Measurements from ENCODE around the gene IGLON5. TPM values are rescaled to one million over a fixed set of nuclear protein-coding genes. Genes with fewer than 3 reads are reported as not detected.
A peak's percentile ranks its signal among the peaks of the same experiment; 100 is the strongest.

IGLON5 gene
- total RNA-seq, 2 experiments from 2014 or later: 0.18 to 0.23 TPM

DNA sequence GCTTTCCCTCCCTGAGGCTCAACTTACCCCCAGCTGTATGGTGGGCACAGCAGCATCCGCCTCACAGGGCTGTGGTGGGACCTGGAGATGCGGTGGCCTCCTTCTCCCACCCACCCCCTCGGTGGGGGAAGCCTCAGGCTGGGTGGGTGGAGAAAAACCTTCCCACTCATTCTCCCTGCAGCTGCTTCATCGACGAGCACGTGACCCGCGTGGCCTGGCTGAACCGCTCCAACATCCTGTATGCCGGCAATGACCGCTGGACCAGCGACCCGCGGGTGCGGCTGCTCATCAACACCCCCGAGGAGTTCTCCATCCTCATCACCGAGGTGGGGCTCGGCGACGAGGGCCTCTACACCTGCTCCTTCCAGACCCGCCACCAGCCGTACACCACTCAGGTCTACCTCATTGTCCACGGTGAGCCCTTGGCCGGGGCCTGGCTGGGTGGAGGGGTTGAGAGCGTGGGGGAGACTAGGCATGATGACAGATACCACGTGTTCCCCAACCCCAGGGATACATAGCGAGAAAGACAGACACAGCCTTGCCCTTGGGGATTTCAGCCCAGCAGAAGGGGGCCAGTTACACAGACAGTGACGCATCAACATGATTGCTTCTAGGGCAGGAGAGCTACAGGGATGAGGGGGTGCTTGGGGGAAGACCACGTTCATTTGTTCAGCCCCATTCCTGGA is 12.2 kb downstream of the IGLON5 start:
- Mint-ChIP-seq H3K4me3 (no peak overlapping the region), H3K27me3 (peaks cover 39% of the 10 kb centered on the region), H3K9me3 (ENCODE audit: low read depth) (no peaks in the 10 kb centered on the region), H3K4me1 (peaks cover 13% of the 10 kb centered on the region), H3K27ac (no peak overlapping the region), H3K36me3 (peaks cover 1% of the 10 kb centered on the region)
- DNase-seq (no peak), ATAC-seq (no peak)
- CTCF ChIA-PET: interaction anchor here (1.6 kb wide), 1 partner anchor 114 kb away, joined by 5 read pairs; no protein-coding TSS in a partner anchor

DNA sequence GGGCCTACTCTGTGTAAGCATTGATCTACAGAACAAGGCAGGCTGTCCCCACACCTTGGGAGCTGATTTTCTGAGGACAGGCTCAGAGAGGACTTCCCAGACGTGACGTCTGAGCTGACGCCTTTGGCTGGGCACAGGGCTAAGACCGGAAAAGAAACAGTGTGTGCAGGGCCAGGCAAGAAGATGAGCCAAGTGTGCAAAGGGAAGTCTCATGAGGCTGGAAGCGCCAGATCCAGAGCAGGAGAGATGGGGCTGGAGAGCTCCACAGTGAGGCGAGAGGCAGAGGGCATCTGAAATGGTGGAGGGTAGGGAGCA is 12.7 kb downstream of the IGLON5 start:
- ATAC-seq (no peak), DNase-seq (no peak)
- CTCF ChIA-PET: interaction anchor here (1.6 kb wide), 1 partner anchor 114 kb away, joined by 5 read pairs; no protein-coding TSS in a partner anchor
- H3K4me3 Mint-ChIP-seq: no peak overlapping the region
- H3K9me3 Mint-ChIP-seq (ENCODE audit: low read depth): no peaks in the 10 kb centered on the region
- peaks cover 42% of the 10 kb centered on the region for H3K27me3 Mint-ChIP-seq
- peaks cover 13% of the 10 kb centered on the region for H3K4me1 Mint-ChIP-seq
- peaks cover 1% of the 10 kb centered on the region for H3K36me3 Mint-ChIP-seq
- H3K27ac Mint-ChIP-seq: no peak overlapping the region

DNA sequence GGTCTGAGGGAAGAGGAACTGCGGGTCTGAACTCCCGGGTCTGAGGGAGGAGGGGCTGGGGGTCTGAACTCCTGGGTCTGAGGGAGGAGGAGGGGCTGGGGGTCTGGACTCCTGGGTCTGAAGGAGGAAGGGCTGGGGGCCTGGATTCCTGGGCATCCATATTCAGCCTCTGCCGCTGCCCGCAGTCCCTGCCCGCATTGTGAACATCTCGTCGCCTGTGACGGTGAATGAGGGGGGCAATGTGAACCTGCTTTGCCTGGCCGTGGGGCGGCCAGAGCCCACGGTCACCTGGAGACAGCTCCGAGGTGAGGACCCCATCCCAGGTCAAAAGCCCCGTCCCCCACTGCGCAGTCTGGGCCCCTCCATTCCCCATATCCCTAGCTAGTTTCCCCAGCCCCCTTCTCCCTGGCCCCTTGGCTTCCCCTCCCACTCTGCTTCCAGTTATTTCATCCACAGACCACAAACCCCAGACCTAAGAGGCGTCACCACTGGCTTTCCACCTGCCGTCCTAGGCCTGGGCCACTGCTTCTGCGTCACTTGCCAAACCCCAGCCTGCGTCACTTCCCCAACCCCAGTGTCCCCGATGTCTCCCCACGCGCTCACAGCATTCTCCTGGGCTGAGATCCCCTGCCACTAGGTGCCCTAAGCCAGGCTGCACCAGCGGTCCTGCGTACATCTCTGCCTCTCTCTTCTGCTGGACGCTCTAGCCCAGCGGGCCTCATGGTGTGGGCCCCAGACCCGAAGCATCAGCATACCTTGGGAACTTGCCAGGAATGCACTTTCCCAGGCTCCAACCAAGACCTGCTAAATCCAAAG is 13.9 kb downstream of the IGLON5 start:
- CTCF ChIA-PET: interaction anchor here (1.6 kb wide), 2 partner anchors 113 to 167 kb away, joined by 5 read pairs; no protein-coding TSS in a partner anchor
- Mint-ChIP-seq H3K4me1 (peaks cover 13% of the 10 kb centered on the region), H3K4me3 (no peak overlapping the region), H3K27me3 (peaks cover 45% of the 10 kb centered on the region), H3K9me3 (ENCODE audit: low read depth) (no peaks in the 10 kb centered on the region), H3K27ac (no peak overlapping the region), H3K36me3 (peaks cover 1% of the 10 kb centered on the region)
- DNase-seq (peak; percentile 62), ATAC-seq (peak; percentile 27)

DNA sequence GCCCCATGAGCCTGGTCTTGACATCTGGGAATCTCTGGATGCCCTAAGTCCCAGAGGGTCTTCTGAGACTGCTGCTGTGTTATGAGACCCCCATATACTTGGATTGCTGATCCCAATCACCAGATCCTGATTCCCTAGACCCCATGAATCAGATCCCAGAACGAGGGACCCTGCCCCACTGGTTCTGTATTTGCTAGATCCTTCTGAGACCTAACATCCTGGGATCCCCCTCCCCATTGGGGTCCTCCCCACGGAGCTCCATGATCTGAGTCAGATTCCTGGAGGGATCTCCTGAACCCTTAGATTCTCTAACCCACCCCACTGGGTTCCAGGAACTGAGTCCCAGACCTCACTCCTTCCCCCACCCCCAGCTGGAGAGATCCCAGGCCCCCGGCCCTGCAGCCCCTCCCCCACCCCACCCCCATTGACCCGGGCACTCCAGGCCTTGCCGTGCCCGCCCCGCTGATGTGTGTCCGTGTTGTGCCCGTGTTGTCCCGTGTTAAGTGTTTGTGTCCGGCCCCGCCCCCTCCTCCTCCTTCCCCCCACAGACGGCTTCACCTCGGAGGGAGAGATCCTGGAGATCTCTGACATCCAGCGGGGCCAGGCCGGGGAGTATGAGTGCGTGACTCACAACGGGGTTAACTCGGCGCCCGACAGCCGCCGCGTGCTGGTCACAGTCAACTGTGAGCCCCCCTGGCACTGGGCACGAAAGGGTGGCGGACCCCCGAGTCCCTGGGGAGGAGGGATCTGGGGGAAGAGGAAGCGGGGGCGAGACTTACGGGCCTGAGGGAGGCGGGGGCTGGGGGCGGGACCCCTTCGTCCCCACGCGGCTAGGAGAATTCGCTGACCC is 15.0 kb downstream of the IGLON5 start:
- CTCF ChIA-PET: interaction anchor here (1.6 to 2.5 kb wide), 2 partner anchors 13 to 168 kb away, joined by 5 read pairs; no protein-coding TSS in a partner anchor
- Mint-ChIP-seq H3K27me3 (peaks cover 45% of the 10 kb centered on the region), H3K9me3 (ENCODE audit: low read depth) (peaks cover 2% of the 10 kb centered on the region), H3K36me3 (peaks cover 3% of the 10 kb centered on the region), H3K4me1 (peaks cover 13% of the 10 kb centered on the region), H3K4me3 (no peak overlapping the region), H3K27ac (no peak overlapping the region)
- DNase-seq (no peak), ATAC-seq (no peak)

DNA sequence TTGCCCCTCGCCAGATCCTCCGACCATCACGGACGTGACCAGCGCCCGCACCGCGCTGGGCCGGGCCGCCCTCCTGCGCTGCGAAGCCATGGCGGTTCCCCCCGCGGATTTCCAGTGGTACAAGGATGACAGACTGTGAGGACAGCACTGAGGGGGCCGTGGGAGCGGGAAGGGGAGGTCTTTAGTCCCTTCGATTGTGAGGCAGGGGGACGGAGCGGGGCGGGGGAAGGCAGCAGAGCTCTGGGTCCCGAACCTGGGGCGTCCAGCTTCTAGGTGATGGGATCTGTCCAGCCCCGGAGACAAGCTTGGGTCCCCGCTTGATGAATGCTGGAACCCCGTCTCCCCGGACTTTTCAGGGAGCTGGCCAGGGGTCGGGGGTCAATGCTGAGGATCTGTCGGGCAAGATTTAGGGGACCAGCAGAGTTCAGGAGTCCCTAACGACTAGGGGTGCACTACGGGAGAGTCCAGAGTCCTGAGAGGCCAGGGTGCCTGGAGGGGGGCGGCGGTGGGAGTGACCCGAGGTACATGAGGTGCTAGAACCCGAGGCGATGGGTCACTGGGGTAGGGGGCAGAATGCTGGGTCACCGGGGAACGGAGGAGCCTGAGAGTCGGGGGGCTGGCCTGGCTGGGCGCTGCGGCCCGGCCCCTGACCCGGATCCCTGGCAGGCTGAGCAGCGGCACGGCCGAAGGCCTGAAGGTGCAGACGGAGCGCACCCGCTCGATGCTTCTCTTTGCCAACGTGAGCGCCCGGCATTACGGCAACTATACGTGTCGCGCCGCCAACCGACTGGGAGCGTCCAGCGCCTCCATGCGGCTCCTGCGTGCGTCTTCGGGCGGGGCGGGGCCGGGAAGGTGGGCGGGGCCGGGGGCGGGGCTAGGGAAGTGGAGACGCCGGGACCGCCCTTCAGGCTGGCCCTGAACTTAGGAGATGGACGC is 15.9 kb downstream of the IGLON5 start:
- peak; percentile 88 for ATAC-seq
- CTCF ChIA-PET: interaction anchor here (0.9 to 2.5 kb wide), 6 partner anchors 11 to 169 kb away, joined by 3 to 5 read pairs (median 4); no protein-coding TSS in a partner anchor

DNA sequence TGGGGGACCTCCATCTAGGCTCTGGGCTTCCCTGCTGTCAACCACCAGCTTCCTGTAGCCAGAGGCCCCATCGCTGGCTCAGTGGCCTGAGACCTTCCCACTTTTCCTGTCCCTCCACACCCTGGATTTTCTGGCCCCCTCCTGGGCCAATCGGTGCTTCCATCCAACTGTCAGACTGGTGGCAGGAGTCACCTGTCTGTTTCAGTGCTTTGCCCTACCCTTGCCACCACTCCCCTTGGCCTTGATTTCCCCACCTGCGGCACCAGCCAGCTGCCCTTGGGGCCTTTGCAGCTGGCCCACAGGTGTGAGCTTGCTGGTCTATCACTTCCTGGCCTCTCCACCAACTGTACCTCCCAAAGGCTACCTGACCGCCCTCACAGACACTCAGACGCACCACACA is 18.0 kb downstream of the IGLON5 start:
- H3K36me3 Mint-ChIP-seq: peaks cover 6% of the 10 kb centered on the region
- no peak overlapping the region for H3K4me3 Mint-ChIP-seq
- CTCF ChIA-PET: no interaction called here
- peaks cover 2% of the 10 kb centered on the region for H3K9me3 Mint-ChIP-seq (ENCODE audit: low read depth)
- peaks cover 13% of the 10 kb centered on the region for H3K4me1 Mint-ChIP-seq
- peaks cover 28% of the 10 kb centered on the region for H3K27me3 Mint-ChIP-seq
- no peak overlapping the region for H3K27ac Mint-ChIP-seq
- DNase-seq (no peak), ATAC-seq (no peak)

More for the DNA sequence above, 15.9 kb downstream of the IGLON5 start:
- Mint-ChIP-seq H3K27me3 (peaks cover 45% of the 10 kb centered on the region), H3K27ac (no peak overlapping the region), H3K9me3 (ENCODE audit: low read depth) (peaks cover 2% of the 10 kb centered on the region), H3K4me3 (peak overlapping the region; percentile 48), H3K4me1 (peaks cover 13% of the 10 kb centered on the region), H3K36me3 (peaks cover 6% of the 10 kb centered on the region)
- DNase-seq: peak; percentile 78

DNA sequence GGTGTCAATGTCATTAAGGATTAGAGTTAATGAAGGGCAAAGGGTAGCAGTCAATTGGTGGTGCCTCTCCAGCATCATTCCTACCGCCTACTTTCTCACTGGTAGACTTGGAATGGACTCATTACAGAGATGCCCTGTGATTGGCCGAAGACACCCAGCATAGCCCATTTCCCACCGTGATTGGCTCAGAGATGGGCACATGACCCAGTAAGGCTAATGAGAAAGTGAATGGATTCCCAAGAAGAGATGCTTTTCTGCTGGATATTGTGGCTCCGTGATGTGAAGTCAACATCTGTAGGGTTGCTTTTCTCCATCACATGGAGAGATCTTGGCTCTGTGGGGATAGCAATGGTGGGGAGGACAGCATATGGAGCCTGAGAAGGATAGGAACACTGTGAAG is 18.9 kb downstream of the IGLON5 start:
- Mint-ChIP-seq H3K4me1 (peaks cover 12% of the 10 kb centered on the region), H3K36me3 (peaks cover 6% of the 10 kb centered on the region), H3K27me3 (peaks cover 28% of the 10 kb centered on the region), H3K4me3 (no peak overlapping the region), H3K27ac (no peak overlapping the region), H3K9me3 (ENCODE audit: low read depth) (peaks cover 2% of the 10 kb centered on the region)
- DNase-seq (no peak), ATAC-seq (no peak)
- CTCF ChIA-PET: no interaction called here

DNA sequence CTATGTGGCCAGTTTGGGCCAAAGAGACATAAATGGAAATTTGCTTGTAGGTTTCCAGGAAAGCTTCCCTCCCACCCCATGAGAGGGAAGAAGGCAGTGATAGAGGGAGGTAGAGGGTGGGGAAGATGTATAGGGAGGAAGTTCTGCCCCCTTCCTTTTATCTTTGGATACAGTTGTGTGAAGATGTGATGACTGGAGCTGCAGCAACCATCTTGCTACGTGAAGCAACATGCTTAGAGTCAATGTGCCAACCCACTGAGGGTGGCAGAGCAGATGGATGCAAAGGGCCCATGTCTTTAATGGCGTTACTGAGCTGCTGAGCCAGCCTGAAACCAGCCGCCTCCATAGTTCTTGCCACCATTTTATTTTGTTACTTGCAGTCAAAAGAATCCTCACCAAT is 19.7 kb downstream of the IGLON5 start:
- no peak for ATAC-seq
- H3K36me3 Mint-ChIP-seq: peaks cover 6% of the 10 kb centered on the region

DNA sequence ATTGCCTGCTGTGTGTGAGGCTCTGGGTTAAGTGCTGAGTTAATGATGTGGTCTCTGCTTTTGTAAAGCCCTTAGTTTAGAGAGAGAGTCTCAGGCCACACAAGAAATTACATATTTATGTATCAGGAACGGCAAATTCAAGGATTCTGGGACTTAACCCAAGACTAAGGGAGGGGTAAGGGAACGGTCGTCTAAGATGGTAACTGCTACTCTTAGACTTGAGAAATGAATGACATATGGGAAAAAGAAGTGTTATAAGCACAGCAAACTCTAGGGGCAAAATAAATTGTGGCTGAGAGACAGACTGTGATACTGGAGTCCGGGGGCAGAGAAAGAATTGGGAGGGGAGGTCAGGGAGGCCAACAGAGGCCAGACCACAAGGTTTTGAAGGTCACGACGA is 20.3 kb downstream of the IGLON5 start:
- CTCF ChIA-PET: interaction anchor here (0.8 kb wide), 1 partner anchor 110 kb away, joined by 3 read pairs; no protein-coding TSS in a partner anchor
- H3K27ac Mint-ChIP-seq: no peak overlapping the region

More for the DNA sequence above, 19.7 kb downstream of the IGLON5 start:
- Mint-ChIP-seq H3K9me3 (ENCODE audit: low read depth) (peaks cover 2% of the 10 kb centered on the region), H3K4me3 (no peak overlapping the region), H3K27ac (no peak overlapping the region), H3K4me1 (peaks cover 5% of the 10 kb centered on the region), H3K27me3 (peaks cover 20% of the 10 kb centered on the region)
- no peak for DNase-seq
- CTCF ChIA-PET: no interaction called here

DNA sequence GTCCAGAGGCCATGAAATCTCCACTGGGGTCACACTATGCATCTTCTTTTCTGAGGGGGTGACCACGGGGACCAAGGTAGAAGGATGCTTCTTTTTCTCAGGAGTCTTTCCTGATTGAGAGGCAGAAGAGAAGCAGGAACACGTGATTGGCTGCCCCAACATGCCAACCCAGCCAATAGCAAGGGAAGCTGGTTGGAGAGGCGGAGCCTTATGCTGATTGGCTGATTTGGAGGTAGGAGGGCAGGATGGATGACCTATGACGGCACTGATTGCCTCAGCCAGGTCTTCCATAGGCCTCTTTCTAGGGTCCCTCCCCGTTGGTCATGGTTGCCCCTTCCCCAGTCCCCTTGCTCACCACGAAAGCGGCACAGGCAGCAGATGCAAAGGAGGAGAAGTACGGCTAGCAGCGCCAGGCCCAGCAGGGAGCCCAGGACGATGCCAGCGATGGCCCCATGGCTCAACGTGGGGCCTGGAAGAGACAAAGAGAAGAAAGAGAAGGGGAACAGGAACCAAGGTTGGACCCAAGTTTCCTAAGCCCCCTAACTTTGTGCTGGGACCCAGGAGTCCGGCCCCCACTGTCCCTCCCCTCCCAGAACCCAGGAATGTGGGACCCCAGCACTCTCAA is 22.5 kb downstream of the IGLON5 start:
- H3K36me3 Mint-ChIP-seq: peaks cover 4% of the 10 kb centered on the region
- no peak overlapping the region for H3K4me3 Mint-ChIP-seq
- no peak overlapping the region for H3K27ac Mint-ChIP-seq
- CTCF ChIA-PET: no interaction called here
- DNase-seq (no peak), ATAC-seq (no peak)
- peaks cover 2% of the 10 kb centered on the region for H3K9me3 Mint-ChIP-seq (ENCODE audit: low read depth)
- H3K27me3 Mint-ChIP-seq: peaks cover 3% of the 10 kb centered on the region
- peaks cover 5% of the 10 kb centered on the region for H3K4me1 Mint-ChIP-seq

More for the DNA sequence above, 20.3 kb downstream of the IGLON5 start:
- peaks cover 18% of the 10 kb centered on the region for H3K27me3 Mint-ChIP-seq
- ATAC-seq: no peak
- peaks cover 5% of the 10 kb centered on the region for H3K4me1 Mint-ChIP-seq
- peaks cover 2% of the 10 kb centered on the region for H3K9me3 Mint-ChIP-seq (ENCODE audit: low read depth)
- no peak for DNase-seq
- no peak overlapping the region for H3K4me3 Mint-ChIP-seq
- H3K36me3 Mint-ChIP-seq: peaks cover 6% of the 10 kb centered on the region

DNA sequence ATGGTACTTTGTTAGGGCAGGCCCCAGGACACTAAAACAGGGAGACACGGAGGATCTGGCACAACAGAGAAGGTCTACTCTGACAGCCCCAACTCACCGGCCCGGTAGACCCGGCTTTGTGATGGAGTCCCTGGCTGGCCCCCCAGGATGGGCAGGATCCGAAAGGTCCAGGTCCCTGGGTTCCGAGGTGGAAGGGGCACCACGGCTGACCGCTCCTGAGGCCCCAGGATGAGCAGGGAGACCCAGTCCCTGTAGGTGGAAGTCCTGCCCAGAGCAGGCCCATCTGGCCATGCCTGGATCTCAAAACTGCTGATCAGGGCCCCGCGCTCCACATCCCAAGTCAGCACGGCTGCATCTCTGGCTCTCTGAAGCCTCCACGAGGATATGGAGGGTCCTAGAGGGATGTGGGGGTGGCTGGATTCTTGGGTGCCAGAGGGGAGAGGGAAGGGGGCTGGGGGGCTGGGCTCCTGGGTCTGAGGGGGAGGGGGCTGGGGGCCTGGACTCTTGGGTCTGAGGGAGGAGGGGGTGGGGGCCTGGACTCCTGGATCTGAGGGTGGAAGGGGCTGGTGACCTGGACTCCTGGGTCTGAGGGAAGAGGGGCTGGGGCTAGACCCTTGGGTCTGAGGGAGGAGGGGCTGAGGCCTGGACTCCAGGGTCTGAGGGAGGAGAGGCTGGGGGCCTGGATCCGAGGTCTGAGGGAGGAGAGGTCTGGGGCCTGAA is 25.9 kb downstream of the IGLON5 start:
- Mint-ChIP-seq H3K9me3 (ENCODE audit: low read depth) (no peaks in the 10 kb centered on the region), H3K27ac (no peak overlapping the region), H3K4me1 (peaks cover 13% of the 10 kb centered on the region), H3K4me3 (no peak overlapping the region), H3K36me3 (no peaks in the 10 kb centered on the region), H3K27me3 (peaks cover 10% of the 10 kb centered on the region)
- no peak for DNase-seq
- CTCF ChIA-PET: interaction anchor here (0.9 to 7.0 kb wide), 7 partner anchors 22 to 101 kb away, joined by 3 to 103 read pairs (median 9); no protein-coding TSS in a partner anchor
- no peak for ATAC-seq
